ENCODE data around the gene HNRNPA0. TPM values are rescaled to one million over a fixed set of nuclear protein-coding genes. Genes with fewer than 3 reads are reported as not detected.

The HNRNPA0 gene
- total RNA-seq, 1 donor from 2014 or later, result 29.4 TPM

Other genes with a start within 250 kb of the HNRNPA0 start
- gene KLHL3, start 18.3 kb downstream of the HNRNPA0 start, total RNA-seq, result 20.3 TPM
- 3.7 TPM for gene MYOT, start 113.5 kb upstream of the HNRNPA0 start, total RNA-seq
- gene PKD2L2, start 135.1 kb upstream of the HNRNPA0 start, total RNA-seq, result not detected